Astrocyte (in vitro differentiated cells and primary cell): Measurements from ENCODE around the gene ZSCAN10. TPM values are rescaled to one million over a fixed set of nuclear protein-coding genes. Genes with fewer than 3 reads are reported as not detected.

Experiments used
- DNase-seq: peaks from one replicate; pipeline ENCODE4 v3.0.0-alpha.2; 2010; ENCODE audit warnings: low read depth
- FAIRE-seq: peaks from 2 replicates; lab custom pipeline; 2011; peaks lifted over from hg19 to GRCh38; lab: Jason Lieb, UNC
- H2AFZ ChIP-seq: 2 replicates; pipeline ENCODE4 v1.6.0; 2012; ENCODE audit warnings: low read depth, low read length, inconsistent platforms
- H3K27ac ChIP-seq: 2 replicates; pipeline ENCODE4 v1.5.1; 2011; ENCODE audit warnings: low read depth, low read length, inconsistent platforms
- H3K27me3 ChIP-seq: 2 replicates; pipeline ENCODE4 v1.6.0; 2011; ENCODE audit warnings: low read length, inconsistent platforms; ENCODE audit not compliant: insufficient read depth
- H3K36me3 ChIP-seq: 2 replicates; pipeline ENCODE4 v1.5.1; 2011; ENCODE audit warnings: low read length, inconsistent platforms; ENCODE audit not compliant: insufficient read depth
- H3K4me1 ChIP-seq: 2 replicates; pipeline ENCODE4 v1.5.1; 2011; ENCODE audit warnings: low read length, inconsistent platforms; ENCODE audit not compliant: insufficient read depth
- H3K4me2 ChIP-seq: 2 replicates; pipeline ENCODE4 v1.6.0; 2012; ENCODE audit warnings: low read length, inconsistent platforms
- H3K4me3 ChIP-seq: 2 replicates; pipeline ENCODE4 v1.5.1; 2011; ENCODE audit warnings: low read depth, mild to moderate bottlenecking, low read length, inconsistent platforms; ENCODE audit not compliant: insufficient read depth
- H3K79me2 ChIP-seq: 2 replicates; pipeline ENCODE4 v1.6.0; 2012; ENCODE audit warnings: mild to moderate bottlenecking, low read length, inconsistent platforms; ENCODE audit not compliant: insufficient read depth
- H3K9ac ChIP-seq: 2 replicates; pipeline ENCODE4 v1.6.0; 2012; ENCODE audit warnings: mild to moderate bottlenecking, low read length, inconsistent platforms
- H3K9me3 ChIP-seq: 2 replicates; pipeline ENCODE4 v1.5.1; 2012; ENCODE audit warnings: low read depth, mild to moderate bottlenecking, low read length, inconsistent platforms; ENCODE audit not compliant: insufficient read depth
- H4K20me1 ChIP-seq: 2 replicates; pipeline ENCODE4 v1.6.0; 2012; ENCODE audit warnings: low read length, inconsistent platforms; ENCODE audit not compliant: insufficient read depth
- H3K27ac Mint-ChIP-seq: one replicate; pipeline ENCODE4 v1.8.0; 2021; ENCODE audit warnings: mild to moderate bottlenecking, mixed read lengths; ENCODE audit not compliant: unreplicated experiment
- H3K27me3 Mint-ChIP-seq: one replicate; pipeline ENCODE4 v1.8.0; 2021; ENCODE audit warnings: low read depth, mixed read lengths; ENCODE audit not compliant: unreplicated experiment
- H3K36me3 Mint-ChIP-seq: one replicate; pipeline ENCODE4 v1.8.0; 2021; ENCODE audit warnings: low read depth, mixed read lengths; ENCODE audit not compliant: unreplicated experiment
- H3K4me1 Mint-ChIP-seq: one replicate; pipeline ENCODE4 v1.8.0; 2021; ENCODE audit warnings: low read depth, mixed read lengths; ENCODE audit not compliant: unreplicated experiment
- H3K4me3 Mint-ChIP-seq: one replicate; pipeline ENCODE4 v1.8.0; 2021; ENCODE audit warnings: mild to moderate bottlenecking, moderate library complexity, mixed read lengths; ENCODE audit not compliant: unreplicated experiment
- H3K9me3 Mint-ChIP-seq: one replicate; pipeline ENCODE4 v1.8.0; 2021; ENCODE audit warnings: mild to moderate bottlenecking, mixed read lengths; ENCODE audit not compliant: unreplicated experiment
- CTCF ChIP-seq: IDR thresholded peaks from 2 replicates; pipeline ENCODE4 v1.5.1; 2011; ENCODE audit warnings: low read depth, mild to moderate bottlenecking, inconsistent platforms, low read length, moderate library complexity; ENCODE audit not compliant: insufficient read depth
- EZH2 ChIP-seq: IDR thresholded peaks from 2 replicates; pipeline ENCODE4 v1.6.1; 2012; ENCODE audit warnings: mild to moderate bottlenecking, low read length, inconsistent platforms; ENCODE audit not compliant: insufficient read depth
- total RNA-seq: library from RNA; stranded (reverse); gene quantifications from 2 replicates; pipeline ENCODE4 v1.2.1, GENCODE V29; 2021

ZSCAN10 gene
- total RNA-seq, 1 donor from 2014 or later: 0.25 TPM

GRCh38 chr16:3112058-3112880, 13.2 kb upstream of the ZSCAN10 start, which contains the start of gene ZNF205:
ZNF205 (plus strand) TSS chr16:3112586; CDS start chr16:3113431, 845 bp downstream.
- Histone ChIP-seq H3K4me3 (peak within 1 kb of the TSS; percentile 82), H3K36me3 (peaks cover 3% of the 10 kb centered on the region), H3K9me3 (no peaks in the 10 kb centered on the region), H3K79me2 (peaks cover 22% of the 10 kb centered on the region), H4K20me1 (peaks cover 12% of the 10 kb centered on the region), H3K27me3 (no peaks in the 10 kb centered on the region), H3K27ac (no peak within 1 kb of the TSS), H3K4me1 (peaks cover 16% of the 10 kb centered on the region), H3K4me2 (peak within 1 kb of the TSS; percentile 99), H2AFZ (peak within 1 kb of the TSS; percentile 72), H3K9ac (peak within 1 kb of the TSS; percentile 89)
- no peak for TF ChIP-seq CTCF
- TF ChIP-seq EZH2: no peak
- peak; percentile 57 for DNase-seq
- Mint-ChIP-seq H3K27me3 (no peaks in the 10 kb centered on the region), H3K4me1 (peaks cover 11% of the 10 kb centered on the region), H3K4me3 (peak within 1 kb of the TSS; percentile 95), H3K27ac (peak within 1 kb of the TSS; percentile 77), H3K9me3 (no peaks in the 10 kb centered on the region), H3K36me3 (peaks cover 2% of the 10 kb centered on the region)
- no peak for FAIRE-seq

DNA sequence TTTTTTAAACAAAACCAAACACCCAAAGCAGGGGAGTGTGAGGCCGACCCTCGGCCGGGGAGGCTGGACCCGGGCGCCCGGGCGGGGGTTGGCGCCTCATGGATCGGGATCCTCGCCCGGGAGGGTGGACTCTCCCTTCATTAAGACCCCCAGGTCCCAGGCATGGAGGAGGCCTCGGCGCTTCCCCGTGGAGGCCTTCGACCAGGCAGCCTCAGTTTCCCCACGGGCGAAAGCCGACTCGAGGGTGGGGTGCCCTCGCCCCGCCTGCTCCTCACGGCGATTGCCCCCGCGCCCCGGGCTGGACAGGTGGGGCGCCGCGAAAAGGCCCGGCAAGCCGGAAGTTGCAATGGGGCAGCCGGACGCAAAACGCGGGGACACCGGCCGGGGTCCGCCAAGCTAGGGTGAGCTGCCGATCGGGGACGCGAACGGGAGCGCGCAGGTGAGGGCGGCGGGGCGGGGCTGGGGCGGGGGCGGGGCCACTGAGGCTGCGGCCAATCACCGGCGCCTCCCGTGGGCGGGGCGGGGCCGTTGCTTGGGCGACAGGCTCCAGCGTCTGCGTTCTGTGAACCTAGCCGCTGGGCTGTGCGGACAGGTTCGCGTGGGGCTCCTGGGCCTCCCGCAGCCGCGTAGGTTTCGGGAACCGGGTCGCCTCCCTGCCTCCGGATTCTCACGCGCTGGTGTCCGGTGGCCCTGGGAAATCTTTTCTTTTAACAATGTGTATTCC, 7.3 kb upstream of the ZSCAN10 start:
- FAIRE-seq: no peak
- Histone ChIP-seq H3K4me3 (peak overlapping the region; percentile 65), H3K27me3 (no peaks in the 10 kb centered on the region), H3K79me2 (no peaks in the 10 kb centered on the region), H4K20me1 (no peaks in the 10 kb centered on the region), H3K9me3 (no peaks in the 10 kb centered on the region), H3K36me3 (no peaks in the 10 kb centered on the region), H3K4me2 (peak overlapping the region; percentile 92), H2AFZ (peak overlapping the region; percentile 83), H3K9ac (peak overlapping the region; percentile 74), H3K4me1 (no peaks in the 10 kb centered on the region), H3K27ac (peak overlapping the region; percentile 15)
- Mint-ChIP-seq H3K4me1 (no peaks in the 10 kb centered on the region), H3K4me3 (peak overlapping the region; percentile 83), H3K27ac (peak overlapping the region; percentile 77), H3K36me3 (peaks cover 2% of the 10 kb centered on the region), H3K9me3 (peaks cover under 1% of the 10 kb centered on the region), H3K27me3 (peaks cover 2% of the 10 kb centered on the region)
- TF ChIP-seq EZH2 (no peak), CTCF (no peak)
- DNase-seq: peak; percentile 78
